GM04503 (cell line): Measurements from ENCODE around the gene RECQL.

ENCODE experiments used
- DNase-seq: peaks from one replicate; pipeline ENCODE4 v3.0.0-alpha.2; 2012; ENCODE audit warnings: low read depth

Gene RECQL, protein sequence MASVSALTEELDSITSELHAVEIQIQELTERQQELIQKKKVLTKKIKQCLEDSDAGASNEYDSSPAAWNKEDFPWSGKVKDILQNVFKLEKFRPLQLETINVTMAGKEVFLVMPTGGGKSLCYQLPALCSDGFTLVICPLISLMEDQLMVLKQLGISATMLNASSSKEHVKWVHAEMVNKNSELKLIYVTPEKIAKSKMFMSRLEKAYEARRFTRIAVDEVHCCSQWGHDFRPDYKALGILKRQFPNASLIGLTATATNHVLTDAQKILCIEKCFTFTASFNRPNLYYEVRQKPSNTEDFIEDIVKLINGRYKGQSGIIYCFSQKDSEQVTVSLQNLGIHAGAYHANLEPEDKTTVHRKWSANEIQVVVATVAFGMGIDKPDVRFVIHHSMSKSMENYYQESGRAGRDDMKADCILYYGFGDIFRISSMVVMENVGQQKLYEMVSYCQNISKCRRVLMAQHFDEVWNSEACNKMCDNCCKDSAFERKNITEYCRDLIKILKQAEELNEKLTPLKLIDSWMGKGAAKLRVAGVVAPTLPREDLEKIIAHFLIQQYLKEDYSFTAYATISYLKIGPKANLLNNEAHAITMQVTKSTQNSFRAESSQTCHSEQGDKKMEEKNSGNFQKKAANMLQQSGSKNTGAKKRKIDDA

DNA sequence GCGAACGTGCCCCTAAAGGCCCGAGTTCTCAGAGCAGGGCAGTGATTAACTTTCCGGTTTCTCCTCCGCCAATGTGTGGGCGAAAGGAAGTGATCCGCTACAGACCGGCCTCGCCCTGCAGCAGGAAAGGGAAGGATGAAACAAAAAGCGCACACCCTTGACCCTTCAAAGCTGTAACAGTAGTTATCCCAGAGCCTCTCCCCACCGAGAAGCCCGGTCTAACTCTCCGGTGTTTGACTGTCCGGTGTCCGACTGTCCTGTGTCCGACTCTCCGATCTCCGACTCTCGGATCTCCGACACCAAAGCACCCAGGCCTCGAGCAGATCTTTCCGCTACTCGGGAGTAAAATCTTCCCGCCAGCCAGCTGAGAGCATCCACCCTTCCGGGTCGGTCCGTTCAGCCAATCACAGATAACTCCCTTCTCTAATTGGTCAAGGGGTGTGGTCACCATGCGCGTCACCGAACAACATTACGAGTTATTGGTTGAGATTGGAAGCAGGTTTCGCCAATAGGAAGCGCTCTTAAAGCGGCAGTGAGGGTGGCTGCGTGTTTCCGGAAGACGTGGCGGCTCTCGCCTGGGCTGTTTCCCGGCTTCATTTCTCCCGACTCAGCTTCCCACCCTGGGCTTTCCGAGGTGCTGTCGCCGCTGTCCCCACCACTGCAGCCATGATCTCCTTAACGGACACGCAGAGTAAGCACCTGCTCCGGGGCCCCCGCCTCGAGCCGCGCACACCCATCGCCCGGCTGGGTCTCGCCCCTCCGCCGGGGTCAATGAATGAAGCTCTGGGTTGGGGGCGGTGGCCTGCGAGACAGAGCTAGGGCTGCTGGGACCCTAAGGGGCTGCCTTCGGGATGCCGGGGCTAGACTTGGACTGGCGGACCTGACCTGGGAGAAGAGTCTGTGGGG is at the start of gene RECQL, which contains the start of gene GOLT1B:
TSS of gene RECQL (minus strand) at position 378 of the 906 bp plus-strand sequence. CDS start 2,065 bp downstream, outside the sequence.
TSS of gene GOLT1B (plus strand) at position 532 of the 906 bp plus-strand sequence. CDS start at position 667, 135 bp downstream.
- peak; percentile 92 for DNase-seq

DNA sequence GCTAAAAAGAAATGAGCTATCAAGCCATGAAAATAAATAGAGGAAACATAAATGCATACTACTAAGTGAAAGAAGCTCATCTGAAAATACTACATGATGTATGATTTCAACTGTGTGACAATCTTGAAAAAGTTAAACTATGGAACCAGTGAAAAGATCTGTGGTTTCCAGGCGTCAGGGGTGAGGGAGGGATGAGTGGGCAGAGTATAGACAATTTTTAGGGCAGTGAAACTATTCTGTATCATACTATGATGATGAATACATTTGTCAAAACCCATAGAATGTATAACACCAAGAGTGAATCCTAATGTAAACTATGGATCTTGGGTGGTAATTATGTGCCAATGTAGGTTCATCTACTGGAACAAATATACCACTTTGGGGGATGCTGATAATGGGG is 46.0 kb upstream of the RECQL start:
- DNase-seq: no peak

DNA sequence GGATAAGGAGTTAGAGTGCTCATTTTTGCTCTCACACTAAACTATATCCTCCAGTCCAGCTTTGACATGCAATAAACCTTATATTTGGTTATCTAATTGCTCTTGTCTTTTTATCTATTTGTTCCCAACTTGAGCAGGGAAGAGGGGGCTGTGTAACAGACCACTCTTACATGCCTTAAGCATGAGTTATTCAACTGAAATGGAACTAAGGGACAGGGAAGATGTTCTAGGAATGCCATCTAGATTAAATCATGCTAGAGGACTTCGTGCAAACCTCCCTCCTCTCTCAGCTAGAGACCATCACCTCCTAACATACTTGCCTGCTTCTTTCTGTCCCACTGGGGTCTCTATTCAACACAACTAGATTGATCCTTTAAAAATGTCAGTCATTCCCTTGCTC is 45.3 kb upstream of the RECQL start:
- DNase-seq: no peak

DNA sequence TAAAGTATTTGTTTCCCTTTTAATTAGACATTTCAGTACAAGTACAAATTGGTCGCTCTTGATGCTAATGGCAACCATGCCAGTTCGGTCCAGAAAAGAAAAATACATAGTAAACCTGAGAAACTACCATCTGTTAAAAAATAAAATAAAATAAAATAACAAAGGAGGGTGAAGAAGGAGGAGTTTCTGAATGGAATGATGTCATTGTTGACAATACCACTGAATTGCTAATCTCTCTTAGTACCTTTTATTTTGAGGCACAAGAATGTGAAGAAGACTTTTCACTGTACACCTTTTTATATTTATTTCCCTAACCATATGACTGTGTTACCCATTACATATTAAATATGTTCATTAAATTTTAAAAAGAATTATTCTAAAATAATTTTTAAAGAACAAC is 44.1 kb upstream of the RECQL start:
- no peak for DNase-seq

DNA sequence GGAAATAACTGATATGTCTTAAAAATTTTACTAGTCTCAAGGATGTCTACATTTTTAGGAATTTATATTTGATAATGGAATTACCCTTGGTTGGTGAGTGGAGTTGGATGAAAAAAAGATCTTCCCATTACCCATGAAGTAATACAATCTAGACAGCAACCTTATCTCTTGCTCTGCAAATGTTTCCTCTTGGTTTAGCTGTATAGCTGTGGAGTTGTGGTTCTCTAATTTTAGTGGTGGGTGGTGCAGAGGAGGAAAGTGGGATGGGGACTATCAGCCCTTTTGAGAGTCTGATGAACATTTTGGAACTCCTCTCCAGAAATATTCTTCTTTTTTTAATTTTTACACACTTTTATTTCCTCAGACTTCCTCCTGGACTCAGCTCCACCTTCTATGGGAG is 41.7 kb upstream of the RECQL start:
- DNase-seq: no peak

DNA sequence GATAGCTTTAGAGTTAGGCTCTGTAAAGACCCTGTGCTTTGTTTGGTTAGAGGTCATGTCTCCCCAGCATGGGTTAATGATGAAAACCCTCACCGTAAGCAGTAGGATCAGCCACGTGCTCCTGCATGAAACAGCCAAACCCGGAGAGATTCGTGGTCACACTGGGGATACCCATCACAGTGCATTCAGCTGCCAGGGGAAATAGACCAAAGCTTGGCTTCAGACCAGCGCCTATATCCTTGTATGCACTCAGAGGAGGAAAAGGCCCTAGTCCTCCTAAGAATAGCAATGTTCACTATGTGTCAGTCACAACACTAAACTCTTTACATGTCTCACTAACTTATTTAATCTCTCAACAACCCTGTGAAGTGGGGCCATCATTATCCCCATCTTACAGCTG is 41.0 kb upstream of the RECQL start:
- no peak for DNase-seq

DNA sequence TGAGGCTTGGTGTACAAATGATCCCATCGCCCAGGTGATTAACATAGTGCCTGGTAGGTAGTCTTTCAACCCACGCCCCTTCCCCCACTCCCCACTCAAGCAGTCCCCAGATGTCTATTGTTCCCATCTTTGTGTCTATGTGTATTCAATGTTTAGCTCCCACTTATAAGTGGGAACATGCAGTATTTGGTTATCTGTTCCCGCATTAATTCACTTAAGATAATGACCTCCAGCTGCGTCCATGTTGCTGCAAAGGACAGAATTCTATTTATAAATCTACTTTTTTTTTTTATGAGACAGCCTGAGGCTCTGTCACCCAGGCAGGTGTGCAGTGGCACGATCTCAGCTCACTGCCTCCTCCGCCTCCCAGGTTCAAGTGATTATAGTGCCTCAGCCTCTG is 40.3 kb upstream of the RECQL start:
- no peak for DNase-seq

DNA sequence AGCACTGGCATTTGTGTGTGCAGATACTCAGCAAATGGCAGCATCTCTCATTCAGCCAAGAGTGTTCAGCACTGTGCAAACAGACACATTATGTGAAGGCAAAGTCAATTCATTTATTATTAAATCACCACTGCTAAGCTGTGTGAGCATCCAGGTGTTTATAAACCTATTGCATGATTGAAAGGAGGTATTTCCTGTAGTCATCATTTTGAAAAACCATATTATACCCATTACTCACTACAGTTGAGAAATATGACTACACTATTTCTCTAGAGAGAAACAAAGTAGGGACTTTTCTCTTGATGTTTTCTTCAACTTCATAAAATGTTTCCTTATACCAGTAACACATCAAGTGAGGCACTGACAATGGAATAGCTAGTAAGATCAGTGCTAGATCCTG is 38.4 kb upstream of the RECQL start:
- no peak for DNase-seq

DNA sequence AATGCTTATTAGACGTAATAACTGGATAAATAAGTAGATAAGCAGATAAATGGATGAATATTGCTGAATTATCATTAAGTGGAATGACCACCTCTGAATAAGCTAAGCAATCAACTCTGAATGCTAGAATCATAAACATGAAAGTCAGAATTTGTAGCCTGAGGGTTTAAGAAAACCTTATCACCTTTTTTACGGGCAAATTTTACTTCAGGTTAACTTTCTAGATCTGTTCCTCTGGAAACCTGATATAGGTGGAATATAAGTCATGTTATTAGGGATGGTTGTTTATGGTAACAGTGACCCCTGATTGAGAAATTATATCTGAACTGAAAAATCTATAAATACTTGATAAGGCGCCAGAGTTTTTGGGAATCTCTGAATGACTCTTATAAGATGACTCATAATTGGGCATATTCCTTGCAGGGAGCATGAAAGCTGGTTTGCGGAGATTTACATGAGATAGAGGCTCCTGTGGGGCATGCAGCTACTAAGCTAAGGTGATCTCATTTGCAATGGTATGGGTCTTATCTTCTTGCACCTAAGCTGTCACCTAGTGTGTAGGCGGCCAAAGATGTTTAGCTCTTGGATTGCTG is 36.7 kb upstream of the RECQL start:
- DNase-seq: no peak

DNA sequence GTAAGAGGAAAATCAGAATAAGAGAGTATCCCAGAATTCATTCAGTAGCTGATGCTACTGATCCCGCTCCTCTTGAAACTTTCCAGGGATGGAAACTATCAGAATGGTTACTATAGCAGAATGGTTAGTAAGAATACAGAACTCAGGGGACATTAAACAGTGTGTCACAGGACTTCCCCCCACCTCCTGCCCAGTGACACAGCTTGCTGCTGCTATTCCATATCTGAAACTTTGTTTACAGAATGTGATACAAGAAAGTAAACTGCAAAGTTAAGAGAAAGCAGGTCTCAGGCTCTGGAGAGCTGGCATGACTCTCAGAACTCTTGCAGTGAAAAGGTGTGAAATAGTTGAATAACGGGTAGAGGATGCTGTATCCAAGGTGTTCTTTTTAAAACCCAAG is 28.0 kb upstream of the RECQL start:
- DNase-seq: no peak

DNA sequence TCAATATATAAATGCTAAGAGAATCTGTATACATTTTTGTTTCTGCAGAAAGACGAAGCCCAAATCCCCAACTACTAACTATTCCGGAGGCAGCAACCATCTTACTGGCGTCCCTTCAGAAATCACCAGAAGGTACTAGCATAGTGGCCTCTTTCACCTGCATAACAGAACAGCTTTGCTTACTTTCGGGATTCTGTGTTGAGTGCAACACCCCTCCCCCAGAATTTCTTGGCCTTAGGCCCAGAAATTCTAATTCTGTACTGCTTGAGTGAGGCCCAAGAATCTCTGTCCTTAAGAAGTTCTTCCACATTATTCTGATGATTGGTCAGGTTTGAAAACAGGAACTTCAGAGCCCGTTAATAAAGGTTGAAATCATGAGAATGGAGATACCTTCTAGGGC is 27.5 kb upstream of the RECQL start:
- no peak for DNase-seq

DNA sequence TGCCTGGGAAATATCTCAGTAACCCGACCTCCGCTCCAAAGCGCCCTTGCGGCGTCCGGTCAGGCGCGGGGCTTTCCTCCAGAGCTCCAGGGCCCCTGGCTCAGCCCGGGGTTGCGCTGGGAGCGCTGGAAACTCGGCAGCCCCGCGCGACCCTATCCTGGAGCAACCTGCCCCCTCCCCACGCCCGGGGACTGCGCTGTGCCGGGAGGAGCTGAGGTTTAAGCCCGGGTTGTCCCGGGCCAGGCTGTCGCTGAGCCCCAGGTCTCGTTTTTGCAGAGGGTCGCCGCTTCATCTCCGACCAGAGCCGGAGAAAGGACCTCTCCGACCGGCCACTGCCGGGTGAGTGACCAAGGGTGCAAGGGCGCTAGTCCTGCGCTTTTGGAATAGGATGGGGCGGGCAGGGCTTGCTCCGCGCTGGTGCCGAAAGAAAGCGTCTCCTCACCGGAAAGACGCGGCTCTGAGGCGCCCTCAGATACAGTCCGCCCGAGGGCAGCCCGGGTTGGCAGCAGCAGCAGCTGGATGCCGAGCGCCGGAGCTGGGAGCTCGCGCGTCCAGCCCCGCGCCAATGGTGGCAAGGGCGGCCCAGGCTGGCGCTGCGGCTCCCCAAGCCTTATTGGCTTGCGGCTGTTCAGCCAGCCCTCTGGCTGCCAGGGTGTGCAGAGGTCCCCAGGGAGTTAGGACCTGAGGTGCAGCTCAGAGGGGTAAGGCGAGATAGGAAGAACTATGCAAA is 26.2 kb upstream of the RECQL start:
- no peak for DNase-seq

DNA sequence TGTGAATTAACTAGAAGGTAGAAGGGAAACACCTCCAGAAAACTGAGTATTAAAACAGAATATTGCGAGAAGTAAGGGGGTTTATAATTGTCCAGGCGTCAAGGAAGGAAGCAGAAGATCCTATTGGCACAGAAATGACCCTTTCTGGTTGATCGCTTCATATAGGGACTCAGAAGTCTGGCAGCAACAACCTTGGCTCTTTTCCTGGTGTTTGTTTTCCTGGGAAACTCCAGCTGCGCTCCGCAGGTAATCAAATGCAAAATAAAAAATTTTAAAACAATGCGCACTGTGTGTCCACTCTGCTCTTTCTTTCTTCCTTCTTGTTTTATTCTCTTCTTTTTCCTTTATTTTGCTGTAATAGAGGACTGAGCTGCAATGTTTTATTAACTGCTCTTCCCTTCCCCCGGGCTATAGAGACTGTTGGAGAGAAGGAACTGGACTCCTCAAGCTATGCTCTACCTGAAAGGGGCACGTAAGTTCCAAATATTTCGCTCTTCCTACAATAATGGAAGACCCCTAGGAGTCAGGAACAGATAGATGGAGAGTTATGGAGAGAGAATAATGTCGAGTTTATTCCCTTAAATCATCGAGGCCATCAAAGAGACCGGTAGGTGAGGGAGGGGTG is 25.4 kb upstream of the RECQL start:
- DNase-seq: no peak

DNA sequence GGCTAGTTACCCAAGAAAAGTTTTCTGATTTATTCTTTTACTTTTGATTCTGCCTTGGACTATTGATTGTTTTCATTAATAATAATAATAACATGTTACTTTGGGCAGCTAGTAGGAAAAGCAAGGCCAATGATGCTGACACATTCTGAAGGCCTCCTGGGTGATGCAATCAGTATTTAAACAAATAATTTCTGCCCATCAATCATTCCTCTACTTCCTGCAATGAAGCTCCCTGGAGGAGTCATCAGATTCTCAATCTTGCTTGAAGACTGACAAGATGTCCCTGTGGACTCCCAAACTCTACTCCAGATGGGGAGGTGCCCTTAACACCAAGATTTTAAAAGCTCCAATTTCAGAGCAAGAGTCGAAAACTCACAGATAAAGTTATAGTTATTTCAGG is 24.6 kb upstream of the RECQL start, which contains the start of gene SPX:
TSS of gene SPX (plus strand) at position 244 of the 400 bp plus-strand sequence. CDS start 177 bp downstream, outside the sequence.
- no peak for DNase-seq

DNA sequence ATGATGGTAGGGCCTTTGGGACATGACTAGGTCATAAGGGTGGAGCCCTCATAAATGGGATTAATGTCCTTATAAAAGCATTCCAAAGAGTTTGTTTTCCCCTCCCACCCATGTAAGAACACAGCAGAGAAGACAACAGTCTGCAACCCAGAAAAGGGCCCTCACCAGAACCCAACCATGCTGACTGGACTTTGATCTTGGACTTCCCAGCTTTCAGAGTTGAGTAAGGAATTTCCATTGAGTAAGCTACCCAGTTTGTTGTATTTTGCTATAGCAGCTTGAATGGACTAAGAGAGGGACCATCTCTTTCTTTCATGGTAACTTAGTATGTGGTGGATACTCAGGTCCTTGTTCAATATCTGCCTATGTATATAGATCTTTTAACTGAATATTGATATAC is 21.7 kb upstream of the RECQL start:
- DNase-seq: no peak

DNA sequence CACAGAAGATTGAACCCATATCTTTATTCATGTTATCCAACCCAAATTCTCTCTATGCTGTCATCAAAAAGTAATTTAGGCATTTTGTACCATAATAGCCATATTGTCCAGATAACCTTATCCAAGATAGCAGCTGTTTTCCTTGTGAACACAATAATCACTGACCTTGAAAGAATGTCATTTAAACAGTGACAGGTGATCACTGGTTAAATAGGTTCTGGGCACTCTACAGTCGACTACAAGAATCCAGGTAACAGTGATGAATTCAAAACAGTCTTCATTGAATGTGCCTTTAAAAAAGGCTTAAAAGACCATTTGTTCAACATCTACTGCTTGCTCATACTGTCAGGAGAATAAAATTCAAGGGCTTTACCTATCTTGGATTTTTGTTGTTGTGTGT is 20.1 kb upstream of the RECQL start:
- no peak for DNase-seq

DNA sequence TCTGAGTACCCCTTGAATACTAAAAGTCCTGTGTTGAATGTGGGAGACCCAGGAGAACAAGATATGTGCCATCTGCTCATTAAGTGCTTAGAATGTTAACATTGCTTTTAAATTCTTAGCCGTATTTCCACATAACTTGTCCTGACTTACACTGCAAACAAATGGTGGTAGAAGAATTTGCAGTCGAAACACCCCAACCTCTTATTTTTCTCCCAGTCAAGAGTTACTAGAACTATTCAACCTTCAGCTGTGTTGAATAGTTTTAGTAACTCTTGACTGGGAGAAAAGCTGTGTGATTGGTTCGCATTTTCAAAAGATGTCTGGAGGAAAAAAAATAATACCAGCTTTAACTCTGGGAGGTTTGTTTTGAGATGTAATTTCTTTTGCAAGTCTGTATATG is 17.0 kb upstream of the RECQL start:
- DNase-seq: no peak

DNA sequence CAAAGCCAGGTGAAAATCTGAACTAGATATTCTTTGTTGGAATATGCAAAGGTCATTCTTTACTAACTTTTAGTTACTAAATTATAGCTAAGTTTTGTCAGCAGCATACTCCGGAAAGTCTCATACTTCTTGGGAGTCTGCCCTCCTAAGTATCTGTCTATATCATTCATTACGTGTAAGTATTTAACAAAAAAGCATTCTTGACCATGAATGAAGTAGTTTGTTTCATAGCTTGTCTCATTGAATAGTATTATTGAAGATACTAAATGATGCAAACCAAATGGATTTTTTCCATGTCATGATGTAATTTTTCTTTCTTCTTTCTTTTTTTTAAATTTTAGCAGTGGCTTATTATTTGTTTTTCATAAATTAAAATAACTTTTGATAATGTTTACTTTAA is 14.8 kb upstream of the RECQL start:
- DNase-seq: no peak

DNA sequence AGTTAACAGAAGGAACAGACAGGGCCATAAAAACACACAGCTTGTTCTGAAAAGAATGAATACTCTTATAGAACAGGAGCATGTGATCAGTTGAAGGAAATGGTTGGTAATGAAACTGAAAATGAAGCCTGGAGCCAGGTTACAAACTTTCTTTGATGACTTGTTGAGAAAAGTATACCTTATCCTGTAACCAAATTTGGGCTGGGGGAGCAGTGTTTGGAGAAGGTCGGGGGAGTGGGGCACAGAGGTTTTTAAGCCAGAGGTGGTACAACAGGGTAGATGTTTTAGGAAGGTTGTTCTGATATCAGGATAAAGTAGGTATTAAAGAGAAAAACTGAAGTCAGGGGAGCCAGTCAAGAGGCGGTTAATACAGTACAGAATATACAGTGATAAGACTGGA is 8.3 kb upstream of the RECQL start:
- no peak for DNase-seq

DNA sequence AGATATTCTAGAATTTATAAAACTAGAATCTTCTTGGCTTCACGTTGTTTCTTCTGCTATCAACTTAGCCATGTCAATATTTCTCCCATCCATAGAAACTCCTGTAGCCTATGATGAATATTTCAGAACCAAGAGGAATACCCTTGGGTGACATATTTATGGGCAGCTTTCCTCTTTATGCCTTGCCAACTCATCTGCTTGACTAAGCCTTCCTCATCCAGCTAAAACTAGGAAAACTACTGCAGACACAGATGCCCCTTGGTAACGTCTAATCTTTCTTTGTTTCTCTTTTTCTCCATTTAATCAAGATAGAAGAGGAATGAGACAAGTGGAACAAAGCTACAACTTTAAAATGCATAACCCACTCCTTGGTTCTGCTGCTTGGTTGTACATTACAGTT is 6.4 kb upstream of the RECQL start:
- DNase-seq: no peak

DNA sequence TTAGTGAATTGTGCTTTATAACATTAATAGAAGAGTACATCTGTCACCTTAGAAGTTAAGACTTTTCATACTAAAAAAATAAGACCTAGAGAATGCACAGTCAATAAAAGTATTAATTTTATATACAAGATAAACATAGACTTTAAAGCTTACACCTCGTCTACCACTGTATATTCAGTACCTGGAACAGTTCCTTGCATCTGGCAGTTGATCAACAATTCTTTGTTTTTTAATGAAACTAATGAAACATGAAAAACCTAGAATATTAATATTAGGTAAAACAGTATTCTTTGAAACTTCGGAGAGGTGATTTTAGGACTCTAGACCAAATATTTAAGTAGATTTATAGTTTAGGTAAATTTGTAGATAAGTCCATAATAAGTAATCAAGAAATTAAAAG is 4.5 kb upstream of the RECQL start:
- DNase-seq: no peak
